ENCODE data around the gene TNFRSF19. TPM values are rescaled to one million over a fixed set of nuclear protein-coding genes. Genes with fewer than 3 reads are reported as not detected.

Gene TNFRSF19
- total and polyA plus RNA-seq, 2 of the 4 experiments (the other 2 are of a cell fraction), result 18.6 to 26.3 TPM

GRCh38 chr13:23579072-23579895 lies 9.1 kb downstream of the TNFRSF19 start:
- peak overlapping the region; percentile 90 for H3K56ac ChIP-seq (ENCODE audit: extremely low read depth, insufficient read depth, low read length)
- 0 out of 2 replicates have a peak overlapping the region, but pooled peaks have one; percentile 22 for H2BK20ac ChIP-seq (ENCODE audit: low read depth, low read length)
- H2AFZ ChIP-seq (replicated peaks; ENCODE audit: low read length, poor library complexity), result peak overlapping the region; percentile 96
- peak overlapping the region; percentile 90 for H4K91ac ChIP-seq (ENCODE audit: insufficient read depth, low read depth, low read length)
- peaks cover 4% of the 10 kb centered on the region for H3K4me1 ChIP-seq (ENCODE audit: control insufficient read depth, insufficient read depth, low read length)
- ChIA-PET POLR2A (ENCODE audit: unreplicated experiment) (no interaction called here), CTCF (interaction anchor here (0.9 to 1.4 kb wide), 4 partner anchors 9 to 290 kb away, joined by 3 to 4 read pairs (median 3); partner anchors contain the start of gene TNFRSF19)
- no TSS peak for BruUV-seq (replicated peaks)
- H3K18ac ChIP-seq (ENCODE audit: low read depth, low read length), result peak overlapping the region; percentile 66
- WGBS, 2 experiments (ENCODE audit: extremely low coverage in 2 of 2, insufficient read length in 1 of 2), result 0% methylated on average over 49 of the region's 82 CpGs; no CpG with 5 or more reads in 1 of the 2 experiments
- peak overlapping the region; percentile 91 for H3K4ac ChIP-seq (ENCODE audit: low read depth, low read length)
- H3K27me3 ChIP-seq (ENCODE audit: control insufficient read depth, insufficient read depth, low read length), result no peaks in the 10 kb centered on the region
- H2AK9ac ChIP-seq (replicated peaks; ENCODE audit: low read depth, low read length, poor library complexity), result peak overlapping the region; percentile 86
- H3K4me2 ChIP-seq (ENCODE audit: low read depth, low read length), result peak overlapping the region; percentile 96
- intact Hi-C loops (cut with micrococcal nuclease), result loop anchor here (1.0 to 10.0 kb wide), 5 partner anchors 94 to 292 kb away; no protein-coding TSS in a partner anchor
- H4K5ac ChIP-seq (ENCODE audit: low read depth, low read length), result peak overlapping the region; percentile 62
- TF ChIP-seq POLR2A (IDR thresholded peaks at IDR 0.05; ENCODE audit: low read depth, low read length) (peak; percentile 26), RFX5 (IDR thresholded peaks at IDR 0.05; ENCODE audit: low read depth, low read length) (no peak), MAZ (IDR thresholded peaks at IDR 0.05; ENCODE audit: borderline replicate concordance, low read depth, low read length) (peak; percentile 84; the same call in 1 of the 2 replicates), MXI1 (IDR thresholded peaks at IDR 0.05; ENCODE audit: borderline replicate concordance, low read depth, low read length) (peak; percentile 91)
- peak overlapping the region; percentile 86; the same call in 1 of the 2 replicates for H3K23ac ChIP-seq (ENCODE audit: low read depth, low read length)
- H3K14ac ChIP-seq (replicated peaks; ENCODE audit: low read depth, low read length), result peak overlapping the region; percentile 97
- peak overlapping the region; percentile 79 for H3K27ac ChIP-seq (ENCODE audit: insufficient read depth, low read length)
- H3K9me3 ChIP-seq (ENCODE audit: control insufficient read depth, insufficient read depth, low read length), result no peaks in the 10 kb centered on the region
- peaks cover 9% of the 10 kb centered on the region for H3K36me3 ChIP-seq (ENCODE audit: control insufficient read depth, insufficient read depth, low read length)
- H2BK5ac ChIP-seq (ENCODE audit: low read depth, low read length, poor library complexity, severe bottlenecking), result peak overlapping the region; percentile 56
- H3K4me3 ChIP-seq (ENCODE audit: insufficient read depth, low read depth, low read length), result peak overlapping the region; percentile 91
- H2AK5ac ChIP-seq (ENCODE audit: low read depth, low read length), result peak overlapping the region; percentile 70
- H2BK120ac ChIP-seq (ENCODE audit: low read depth, low read length), result peak overlapping the region; percentile 79
- H4K8ac ChIP-seq (ENCODE audit: low read depth in 2 of 2, low read length in 2 of 2), result peak overlapping the region; percentile 74 to 87
- H3K9me1 ChIP-seq (ENCODE audit: insufficient read depth, low read length), result peaks cover 4% of the 10 kb centered on the region; the same call in 1 of the 2 replicates
- peak overlapping the region; percentile 59; the same call in 1 of the 3 replicates for H2BK15ac ChIP-seq (ENCODE audit: low read depth, low read length)
- DNase-seq, result peak; percentile 87
- H3K79me1 ChIP-seq (ENCODE audit: low read depth in 1 of 2, low read length in 2 of 2), result peaks cover 9 to 27% of the 10 kb centered on the region in 2 experiments
- H3K9ac ChIP-seq (ENCODE audit: low read depth, low read length), result peak overlapping the region; percentile 83
- ATAC-seq (ENCODE audit: low read depth), result peak; percentile 98
- in situ Hi-C loops (cut with MboI; ENCODE audit: low sequenced_read_pairs), result loop anchor here (5.0 kb wide), 1 partner anchor 112 kb away; no protein-coding TSS in a partner anchor
- dilution Hi-C loops (cut with HindIII; ENCODE audit: low sequenced_read_pairs, unreplicated experiment), result no loop called here
- no peaks in the 10 kb centered on the region for H4K20me1 ChIP-seq (ENCODE audit: insufficient read depth, low read length)

Data from IMR-90 (cell line).